ENCODE measurements around the gene ITGA5. TPM values are rescaled to one million over a fixed set of nuclear protein-coding genes. Genes with fewer than 3 reads are reported as not detected.
A peak's percentile ranks its signal among the peaks of the same experiment; 100 is the strongest.

ITGA5 gene
- total RNA-seq, 4 donors from 2014 or later, result 69.7 to 223 (median 99.4) TPM

GRCh38 chr12:54417712-54418440, 1.2 kb downstream of the ITGA5 start:
- intact Hi-C loops (cut with DNase I; ENCODE audit: low total_unique reads), result no loop called here

GRCh38 chr12:54416687-54417603, 2.1 kb downstream of the ITGA5 start:
- intact Hi-C loops (cut with DNase I; ENCODE audit: low total_unique reads), result no loop called here
- DNase-seq, result peak in 1 of 2 donors; percentile 56
- Histone ChIP-seq H3K4me1 (peaks cover 12 to 21% of the 10 kb centered on the region in 2 donors), H3K9me3 (no peaks in the 10 kb centered on the region), H3K36me3 (no peaks in the 10 kb centered on the region), H3K27ac (peak overlapping the region; percentile 94 to 97), H3K27me3 (no peaks in the 10 kb centered on the region), H3K4me3 (peak overlapping the region; percentile 84 to 94)
- no peak for TF ChIP-seq CTCF (IDR thresholded peaks at IDR 0.05)
- TF ChIP-seq POLR2A (IDR thresholded peaks at IDR 0.05), result no peak

More at GRCh38 chr12:54417712-54418440, 1.2 kb downstream of the ITGA5 start:
- Histone ChIP-seq H3K27me3 (no peaks in the 10 kb centered on the region), H3K36me3 (no peaks in the 10 kb centered on the region), H3K4me1 (peaks cover 6 to 14% of the 10 kb centered on the region in 2 donors), H3K4me3 (peak overlapping the region; percentile 84 to 94), H3K27ac (peak overlapping the region; percentile 94 to 97), H3K9me3 (no peaks in the 10 kb centered on the region)
- peak in 1 of 2 donors; percentile 56 for DNase-seq
- TF ChIP-seq POLR2A (IDR thresholded peaks at IDR 0.05), result no peak
- TF ChIP-seq CTCF (IDR thresholded peaks at IDR 0.05), result no peak

- peaks cover 12 to 15% of the 10 kb centered on the region in 2 donors for H3K4me1 ChIP-seq
- no peaks in the 10 kb centered on the region for H3K9me3 ChIP-seq
- no peaks in the 10 kb centered on the region for H3K27me3 ChIP-seq
- no peak for DNase-seq
- peak overlapping the region; percentile 94 to 97 for H3K27ac ChIP-seq
- TF ChIP-seq CTCF (IDR thresholded peaks at IDR 0.05), result no peak
- no peak for TF ChIP-seq POLR2A (IDR thresholded peaks at IDR 0.05)
- no peaks in the 10 kb centered on the region for H3K36me3 ChIP-seq
- intact Hi-C loops (cut with DNase I; ENCODE audit: low total_unique reads), result no loop called here
- H3K4me3 ChIP-seq, result peak overlapping the region in 1 of 2 donors; percentile 18
Observed at GRCh38 chr12:54415221-54415929, 3.7 kb downstream of the ITGA5 start.

- no peaks in the 10 kb centered on the region for H3K27me3 ChIP-seq
- no peak overlapping the region for H3K4me3 ChIP-seq
- H3K27ac ChIP-seq, result peak overlapping the region; percentile 94 to 97
- intact Hi-C loops (cut with DNase I; ENCODE audit: low total_unique reads), result no loop called here
- H3K36me3 ChIP-seq, result no peaks in the 10 kb centered on the region
- no peak for DNase-seq
- no peaks in the 10 kb centered on the region for H3K9me3 ChIP-seq
- TF ChIP-seq CTCF (IDR thresholded peaks at IDR 0.05) (no peak), POLR2A (IDR thresholded peaks at IDR 0.05) (no peak)
- H3K4me1 ChIP-seq, result peaks cover 7 to 12% of the 10 kb centered on the region in 2 donors
Observed at GRCh38 chr12:54413284-54414190, 5.5 kb downstream of the ITGA5 start.
